ENCODE measurements around the gene INPP5A.
A peak's percentile ranks its signal among the peaks of the same experiment; 100 is the strongest.
"Not testable (repeated sequence)": the region's sequence is repeated elsewhere in the genome, so short reads cannot be mapped to it uniquely, and the experiment has no call there.

The INPP5A gene

GRCh38 chr10:132698761-132699391 lies 161.3 kb downstream of the INPP5A start:
- DNase-seq, result peak; percentile 41

GRCh38 chr10:132699411-132700155 lies 162.0 kb downstream of the INPP5A start:
- peak; percentile 29 for DNase-seq

- DNase-seq, result peak; percentile 50
Measured at GRCh38 chr10:132700156-132701098, 162.8 kb downstream of the INPP5A start.

GRCh38 chr10:132701099-132701845 lies 163.7 kb downstream of the INPP5A start:
- peak; percentile 38 for DNase-seq

GRCh38 chr10:132701846-132702190 lies 164.2 kb downstream of the INPP5A start:
- no peak for DNase-seq

GRCh38 chr10:132702601-132703418 lies 165.2 kb downstream of the INPP5A start:
- DNase-seq, result peak; percentile 46

GRCh38 chr10:132703419-132704007 lies 165.9 kb downstream of the INPP5A start:
- DNase-seq, result peak; percentile 36

GRCh38 chr10:132704008-132704814 lies 166.6 kb downstream of the INPP5A start:
- DNase-seq, result peak; percentile 31

- not testable (repeated sequence) for DNase-seq
Measured at GRCh38 chr10:132704815-132705064, 167.2 kb downstream of the INPP5A start.

GRCh38 chr10:132705173-132705572 lies 167.6 kb downstream of the INPP5A start:
- peak; percentile 45 for DNase-seq

GRCh38 chr10:132705943-132706342 lies 168.4 kb downstream of the INPP5A start:
- no peak for DNase-seq

- DNase-seq, result peak; percentile 28
Measured at GRCh38 chr10:132706701-132707100, 169.1 kb downstream of the INPP5A start.

GRCh38 chr10:132707121-132707775 lies 169.7 kb downstream of the INPP5A start:
- DNase-seq, result no peak

- DNase-seq, result peak; percentile 23
Measured at GRCh38 chr10:132707776-132708171, 170.2 kb downstream of the INPP5A start.

- peak; percentile 29 for DNase-seq
Measured at GRCh38 chr10:132708441-132708840, 170.9 kb downstream of the INPP5A start.

GRCh38 chr10:132708936-132709335 lies 171.3 kb downstream of the INPP5A start:
- DNase-seq, result peak; percentile 21

GRCh38 chr10:132709471-132709951 lies 171.9 kb downstream of the INPP5A start:
- DNase-seq, result peak; percentile 46

- DNase-seq, result peak; percentile 40
Measured at GRCh38 chr10:132710036-132710686, 172.6 kb downstream of the INPP5A start.

Data from islet precursor cell (in vitro differentiated cells).